Endodermal cell (in vitro differentiated cells): ENCODE data around the gene DAB1. TPM values are rescaled to one million over a fixed set of nuclear protein-coding genes. Genes with fewer than 3 reads are reported as not detected.

Experiments
- DNase-seq: peaks from one replicate; pipeline ENCODE4 v3.0.0-alpha.2; 2017
- H3K27ac ChIP-seq: 2 replicates; pipeline ENCODE4 v1.5.1; 2013; ENCODE audit warnings: mild to moderate bottlenecking, low read depth, low read length, moderate library complexity
- H3K27me3 ChIP-seq: 2 replicates; pipeline ENCODE4 v1.6.1; 2013; ENCODE audit warnings: mild to moderate bottlenecking, low read length, moderate library complexity; ENCODE audit not compliant: insufficient read depth, control insufficient read depth, poor library complexity, severe bottlenecking
- H3K36me3 ChIP-seq: 2 replicates; pipeline ENCODE4 v1.7.0; 2013; ENCODE audit warnings: mild to moderate bottlenecking, low read length, moderate library complexity; ENCODE audit not compliant: control insufficient read depth, insufficient read depth
- H3K4me1 ChIP-seq: one replicate; pipeline ENCODE4 v1.7.0; 2013; ENCODE audit warnings: low read length; ENCODE audit not compliant: control insufficient read depth, insufficient read depth
- H3K4me3 ChIP-seq: 2 replicates; pipeline ENCODE4 v1.5.1; 2013; ENCODE audit warnings: mild to moderate bottlenecking, low read length, moderate library complexity
- H3K9ac ChIP-seq: 2 replicates; pipeline ENCODE4 v1.6.1; 2013; ENCODE audit warnings: mild to moderate bottlenecking, low read length, moderate library complexity; ENCODE audit not compliant: poor library complexity, severe bottlenecking; ENCODE audit errors: extremely low read depth
- H3K9me3 ChIP-seq: 2 replicates; pipeline ENCODE4 v1.6.1; 2013; ENCODE audit warnings: mild to moderate bottlenecking, low read length, moderate library complexity; ENCODE audit not compliant: control insufficient read depth
- H3K27ac Mint-ChIP-seq: 2 replicates; pipeline ENCODE4 v1.8.0; 2020; ENCODE audit warnings: mixed read lengths
- H3K27me3 Mint-ChIP-seq: 2 replicates; pipeline ENCODE4 v1.8.0; 2021; ENCODE audit warnings: mild to moderate bottlenecking, mixed read lengths; ENCODE audit not compliant: insufficient read depth
- H3K36me3 Mint-ChIP-seq: 2 replicates; pipeline ENCODE4 v1.8.0; 2020; ENCODE audit warnings: low read depth, mixed read lengths
- H3K4me1 Mint-ChIP-seq: 2 replicates; pipeline ENCODE4 v1.8.0; 2020; ENCODE audit warnings: mixed read lengths
- H3K4me3 Mint-ChIP-seq: 2 replicates; pipeline ENCODE4 v1.8.0; 2020; ENCODE audit warnings: mild to moderate bottlenecking, moderate library complexity, mixed read lengths
- H3K9me3 Mint-ChIP-seq: 2 replicates; pipeline ENCODE4 v1.8.0; 2020; ENCODE audit warnings: mild to moderate bottlenecking, mixed read lengths
- CTCF ChIP-seq: fragments of 200-600 bp; sonication (generic); conservative IDR thresholded peaks from 2 replicates; pipeline ENCODE4 v1.5.0; 2021; ENCODE audit warnings: antibody characterized with exemption, mild to moderate bottlenecking
- WGBS, 2 experiments: methylation state at CpG; one replicate each; pipeline versions ENCODE4 v1.1.5 to v1.1.7; 2013; ENCODE audit warnings: missing lambda C conversion rate in 2 of 2, mixed read lengths in 1 of 2; ENCODE audit not compliant: insufficient coverage in 1 of 2, insufficient read length in 1 of 2; 5-methylcytosine and 5-hydroxymethylcytosine counted together
- total RNA-seq, 2 donors: library from RNA; stranded (reverse); fragmentation: NEBNext Ultra II Directional in 1 of 2; extraction: Animal tissue kit (Norgen Biotek cat#: 25700) in 1 of 2; gene quantifications; 2 replicates in 1 of 2; 3 replicates in 1 of 2; pipeline ENCODE4 v1.2.1, GENCODE V29; 2021

The DAB1 gene
- total RNA-seq, 2 donors from 2014 or later, result 32.0 to 36.2 TPM

DNA sequence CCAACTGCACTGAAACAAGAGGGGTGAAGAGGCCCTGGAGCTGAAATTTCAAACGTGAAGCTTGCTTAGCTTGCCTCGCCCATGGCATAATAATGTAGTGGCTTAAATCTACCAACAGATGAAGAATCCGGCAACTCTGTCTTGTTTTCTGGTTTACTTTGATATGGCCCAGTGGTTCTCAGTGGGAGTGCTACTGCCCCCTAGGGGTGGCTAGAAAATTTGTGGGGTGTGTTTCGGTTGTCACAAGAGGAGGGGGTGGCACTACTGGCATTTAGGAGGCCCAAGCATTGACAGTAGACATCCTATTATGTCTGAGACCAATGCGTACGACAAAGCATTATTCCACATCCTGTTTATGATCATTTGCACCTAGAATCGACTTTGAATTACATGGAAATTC, 406.1 kb downstream of the DAB1 start:
- Histone ChIP-seq H3K4me3 (no peak overlapping the region), H3K9ac (no peak overlapping the region), H3K27ac (peak overlapping the region; percentile 69), H3K9me3 (no peaks in the 10 kb centered on the region), H3K36me3 (no peaks in the 10 kb centered on the region), H3K27me3 (peaks cover 3% of the 10 kb centered on the region), H3K4me1 (peaks cover 4% of the 10 kb centered on the region)
- DNase-seq, result peak; percentile 77
- Mint-ChIP-seq H3K27ac (no peak overlapping the region), H3K27me3 (peaks cover 12% of the 10 kb centered on the region), H3K4me1 (peaks cover 12% of the 10 kb centered on the region), H3K9me3 (no peaks in the 10 kb centered on the region), H3K4me3 (no peak overlapping the region), H3K36me3 (peaks cover 17% of the 10 kb centered on the region)
- TF ChIP-seq CTCF, result peak; percentile 85
- WGBS, 2 experiments, result 85 to 93% methylated on average over 6 to 7 of the region's 7 CpGs

DNA sequence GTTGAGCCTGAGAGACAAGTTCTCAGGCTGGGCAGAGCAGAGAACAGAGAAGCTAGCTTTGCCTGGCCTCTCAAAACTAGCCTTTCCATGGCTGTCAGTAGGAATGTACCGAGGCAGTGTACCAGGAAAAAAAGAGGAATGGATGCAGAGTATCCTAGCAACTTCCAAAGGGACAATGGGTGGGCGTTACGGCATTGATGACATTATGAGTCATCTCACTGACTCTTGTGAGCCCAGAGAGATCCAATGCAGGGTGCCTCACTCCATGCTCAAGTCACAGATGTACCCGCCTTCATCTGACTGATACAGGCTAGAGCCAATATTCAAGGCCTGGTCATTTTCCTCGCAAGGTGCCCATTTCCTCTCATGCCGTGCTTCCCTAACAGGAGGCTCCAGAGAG, 406.7 kb downstream of the DAB1 start:
- H3K4me3 Mint-ChIP-seq, result no peak overlapping the region
- TF ChIP-seq CTCF, result no peak
- peaks cover 8% of the 10 kb centered on the region for H3K27me3 ChIP-seq
- WGBS, 2 experiments, result 89 to 90% methylated on average over 3 to 6 of the region's 6 CpGs
- DNase-seq, result no peak
- H3K9ac ChIP-seq, result no peak overlapping the region
- H3K36me3 ChIP-seq, result no peaks in the 10 kb centered on the region
- peaks cover 17% of the 10 kb centered on the region for H3K36me3 Mint-ChIP-seq
- H3K27me3 Mint-ChIP-seq, result peaks cover 16% of the 10 kb centered on the region
- peak overlapping the region; percentile 69 for H3K27ac ChIP-seq
- no peaks in the 10 kb centered on the region for H3K9me3 Mint-ChIP-seq
- no peaks in the 10 kb centered on the region for H3K9me3 ChIP-seq
- H3K4me1 ChIP-seq, result peaks cover 4% of the 10 kb centered on the region
- H3K27ac Mint-ChIP-seq, result no peak overlapping the region
- no peak overlapping the region for H3K4me3 ChIP-seq
- H3K4me1 Mint-ChIP-seq, result peaks cover 12% of the 10 kb centered on the region

DNA sequence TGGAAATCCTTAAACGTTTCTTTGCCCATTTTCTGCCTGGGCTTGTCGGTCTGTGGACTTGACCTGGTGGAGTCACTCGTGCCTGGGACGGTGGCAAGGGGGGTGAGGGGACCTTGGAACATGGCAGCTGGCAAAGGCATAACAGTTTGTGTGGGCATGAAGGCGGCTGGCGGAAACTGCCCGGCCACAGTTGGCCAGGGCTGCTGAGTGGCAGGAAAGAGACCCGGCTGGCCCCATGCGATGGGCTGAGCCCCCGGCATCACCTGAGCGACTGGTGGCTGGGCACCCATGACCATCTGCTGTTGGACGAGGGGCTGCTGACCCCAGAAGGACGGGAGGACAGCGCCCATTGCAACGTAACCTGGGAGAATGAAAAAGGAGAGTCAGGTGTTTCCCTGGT, 408.8 kb downstream of the DAB1 start:
- WGBS, 2 experiments, result 93 to 96% methylated on average over 10 to 15 of the region's 15 CpGs
- Mint-ChIP-seq H3K27me3 (peaks cover 27% of the 10 kb centered on the region), H3K27ac (no peak overlapping the region), H3K4me3 (no peak overlapping the region), H3K9me3 (no peaks in the 10 kb centered on the region), H3K4me1 (peaks cover 23% of the 10 kb centered on the region), H3K36me3 (peaks cover 8% of the 10 kb centered on the region)
- peaks cover 19% of the 10 kb centered on the region for H3K27me3 ChIP-seq
- H3K27ac ChIP-seq, result no peak overlapping the region
- H3K36me3 ChIP-seq, result no peaks in the 10 kb centered on the region
- DNase-seq, result no peak
- no peak overlapping the region for H3K9ac ChIP-seq
- no peak for TF ChIP-seq CTCF
- H3K4me3 ChIP-seq, result no peak overlapping the region
- peaks cover 12% of the 10 kb centered on the region for H3K4me1 ChIP-seq
- H3K9me3 ChIP-seq, result no peaks in the 10 kb centered on the region
